ENCODE measurements around the gene CELF3. TPM values are rescaled to one million over a fixed set of nuclear protein-coding genes. Genes with fewer than 3 reads are reported as not detected.

CELF3 gene
- total and polyA plus RNA-seq, 2 of the 4 experiments (the other 2 are of a cell fraction), result not detected

DNA sequence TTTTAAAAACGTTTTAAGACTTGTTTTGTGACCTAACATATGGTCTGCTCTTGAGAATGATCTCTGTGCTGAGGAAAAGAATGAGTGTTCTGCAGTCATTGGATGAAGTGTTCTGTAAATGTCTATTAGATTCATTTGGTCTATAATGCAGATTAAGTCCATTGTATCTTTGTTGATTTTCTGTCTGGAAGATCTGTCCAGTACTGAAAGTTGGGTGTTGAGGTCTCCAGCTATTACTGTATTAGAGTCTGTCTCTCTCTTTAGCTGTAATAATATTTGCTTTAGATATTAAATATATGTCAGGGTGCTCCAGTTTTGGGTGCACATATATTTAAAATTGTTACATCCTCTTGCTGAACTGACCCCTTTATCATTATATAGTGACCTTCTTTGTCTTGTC lies 43.2 kb downstream of the CELF3 start:
- no peak overlapping the region for H2BK20ac ChIP-seq (ENCODE audit: low read depth, low read length)
- intact Hi-C loops (cut with micrococcal nuclease), result no loop called here
- H3K4me3 ChIP-seq (ENCODE audit: insufficient read depth, low read depth, low read length), result no peak overlapping the region
- DNase-seq (no peak), ATAC-seq (ENCODE audit: low read depth) (no peak)
- BruUV-seq (replicated peaks), result no TSS peak
- H3K4me1 ChIP-seq (ENCODE audit: control insufficient read depth, insufficient read depth, low read length), result no peaks in the 10 kb centered on the region
- in situ Hi-C loops (cut with MboI; ENCODE audit: low sequenced_read_pairs), result no loop called here
- H3K79me1 ChIP-seq (ENCODE audit: low read depth in 1 of 2, low read length in 2 of 2), result peaks cover 3 to 5% of the 10 kb centered on the region in 2 experiments; a peak in 1 of 4 replicates
- H3K27me3 ChIP-seq (ENCODE audit: control insufficient read depth, insufficient read depth, low read length), result no peaks in the 10 kb centered on the region
- H3K23ac ChIP-seq (ENCODE audit: low read depth, low read length), result no peak overlapping the region
- H2BK120ac ChIP-seq (ENCODE audit: low read depth, low read length), result no peak overlapping the region
- no peak overlapping the region for H2AK9ac ChIP-seq (replicated peaks; ENCODE audit: low read depth, low read length, poor library complexity)
- H3K27ac ChIP-seq (ENCODE audit: insufficient read depth, low read length), result no peak overlapping the region
- H2AK5ac ChIP-seq (ENCODE audit: low read depth, low read length), result no peak overlapping the region
- peaks cover 2% of the 10 kb centered on the region; the same call in 1 of the 2 replicates for H3K9me3 ChIP-seq (ENCODE audit: control insufficient read depth, insufficient read depth, low read length)
- dilution Hi-C loops (cut with HindIII; ENCODE audit: low sequenced_read_pairs, unreplicated experiment), result no loop called here
- H4K5ac ChIP-seq (ENCODE audit: low read depth, low read length), result no peak overlapping the region
- no peaks in the 10 kb centered on the region for H4K20me1 ChIP-seq (ENCODE audit: insufficient read depth, low read length)
- CTCF ChIA-PET, result no interaction called here
- H3K18ac ChIP-seq (ENCODE audit: low read depth, low read length), result no peak overlapping the region
- no peak overlapping the region for H2BK5ac ChIP-seq (ENCODE audit: low read depth, low read length, poor library complexity, severe bottlenecking)
- POLR2A ChIA-PET (ENCODE audit: unreplicated experiment), result no interaction called here
- H3K9ac ChIP-seq (ENCODE audit: low read depth, low read length), result no peak overlapping the region
- no peak overlapping the region for H4K91ac ChIP-seq (ENCODE audit: insufficient read depth, low read depth, low read length)
- H3K4me2 ChIP-seq (ENCODE audit: low read depth, low read length), result no peak overlapping the region
- H2BK15ac ChIP-seq (ENCODE audit: low read depth, low read length), result no peak overlapping the region
- WGBS, 2 experiments (ENCODE audit: extremely low coverage in 2 of 2, insufficient read length in 1 of 2), result no CpG with 5 or more reads among the region's 1 CpG
- no peak overlapping the region for H3K4ac ChIP-seq (ENCODE audit: low read depth, low read length)
- H3K56ac ChIP-seq (ENCODE audit: extremely low read depth, insufficient read depth, low read length), result no peak overlapping the region
- H3K14ac ChIP-seq (replicated peaks; ENCODE audit: low read depth, low read length), result no peak overlapping the region
- H3K36me3 ChIP-seq (ENCODE audit: control insufficient read depth, insufficient read depth, low read length), result peaks cover 8% of the 10 kb centered on the region
- TF ChIP-seq FOS (IDR thresholded peaks at IDR 0.05; ENCODE audit: low read depth, low read length) (no peak), RCOR1 (IDR thresholded peaks at IDR 0.05; ENCODE audit: insufficient replicate concordance, low read length) (no peak), BHLHE40 (IDR thresholded peaks at IDR 0.05; ENCODE audit: low read depth, low read length) (no peak), POLR2A (IDR thresholded peaks at IDR 0.05; ENCODE audit: low read depth, low read length) (no peak), RFX5 (IDR thresholded peaks at IDR 0.05; ENCODE audit: low read depth, low read length) (no peak), SMC3 (IDR thresholded peaks at IDR 0.05; ENCODE audit: low read depth, low read length) (no peak), CHD1 (IDR thresholded peaks at IDR 0.05; ENCODE audit: low read depth, low read length) (no peak), MAFK (IDR thresholded peaks at IDR 0.05; ENCODE audit: low read depth, low read length) (no peak), RAD21 (IDR thresholded peaks at IDR 0.05; ENCODE audit: low read length) (no peak), NFE2L2 (IDR thresholded peaks at IDR 0.05; ENCODE audit: low read depth, low read length) (no peak), MAZ (IDR thresholded peaks at IDR 0.05; ENCODE audit: borderline replicate concordance, low read depth, low read length) (no peak), CEBPB (IDR thresholded peaks at IDR 0.05; ENCODE audit: low read depth, low read length) (no peak), MXI1 (IDR thresholded peaks at IDR 0.05; ENCODE audit: borderline replicate concordance, low read depth, low read length) (no peak)
- TF ChIP-seq, protein P1, sequence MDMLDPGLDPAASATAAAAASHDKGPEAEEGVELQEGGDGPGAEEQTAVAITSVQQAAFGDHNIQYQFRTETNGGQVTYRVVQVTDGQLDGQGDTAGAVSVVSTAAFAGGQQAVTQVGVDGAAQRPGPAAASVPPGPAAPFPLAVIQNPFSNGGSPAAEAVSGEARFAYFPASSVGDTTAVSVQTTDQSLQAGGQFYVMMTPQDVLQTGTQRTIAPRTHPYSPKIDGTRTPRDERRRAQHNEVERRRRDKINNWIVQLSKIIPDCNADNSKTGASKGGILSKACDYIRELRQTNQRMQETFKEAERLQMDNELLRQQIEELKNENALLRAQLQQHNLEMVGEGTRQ (IDR thresholded peaks at IDR 0.05; ENCODE audit: low read depth, low read length), result no peak
- TF ChIP-seq, protein P2, sequence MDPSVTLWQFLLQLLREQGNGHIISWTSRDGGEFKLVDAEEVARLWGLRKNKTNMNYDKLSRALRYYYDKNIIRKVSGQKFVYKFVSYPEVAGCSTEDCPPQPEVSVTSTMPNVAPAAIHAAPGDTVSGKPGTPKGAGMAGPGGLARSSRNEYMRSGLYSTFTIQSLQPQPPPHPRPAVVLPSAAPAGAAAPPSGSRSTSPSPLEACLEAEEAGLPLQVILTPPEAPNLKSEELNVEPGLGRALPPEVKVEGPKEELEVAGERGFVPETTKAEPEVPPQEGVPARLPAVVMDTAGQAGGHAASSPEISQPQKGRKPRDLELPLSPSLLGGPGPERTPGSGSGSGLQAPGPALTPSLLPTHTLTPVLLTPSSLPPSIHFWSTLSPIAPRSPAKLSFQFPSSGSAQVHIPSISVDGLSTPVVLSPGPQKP (IDR thresholded peaks at IDR 0.05; ENCODE audit: borderline replicate concordance, low read depth, low read length), result no peak
- TF ChIP-seq, protein P3, sequence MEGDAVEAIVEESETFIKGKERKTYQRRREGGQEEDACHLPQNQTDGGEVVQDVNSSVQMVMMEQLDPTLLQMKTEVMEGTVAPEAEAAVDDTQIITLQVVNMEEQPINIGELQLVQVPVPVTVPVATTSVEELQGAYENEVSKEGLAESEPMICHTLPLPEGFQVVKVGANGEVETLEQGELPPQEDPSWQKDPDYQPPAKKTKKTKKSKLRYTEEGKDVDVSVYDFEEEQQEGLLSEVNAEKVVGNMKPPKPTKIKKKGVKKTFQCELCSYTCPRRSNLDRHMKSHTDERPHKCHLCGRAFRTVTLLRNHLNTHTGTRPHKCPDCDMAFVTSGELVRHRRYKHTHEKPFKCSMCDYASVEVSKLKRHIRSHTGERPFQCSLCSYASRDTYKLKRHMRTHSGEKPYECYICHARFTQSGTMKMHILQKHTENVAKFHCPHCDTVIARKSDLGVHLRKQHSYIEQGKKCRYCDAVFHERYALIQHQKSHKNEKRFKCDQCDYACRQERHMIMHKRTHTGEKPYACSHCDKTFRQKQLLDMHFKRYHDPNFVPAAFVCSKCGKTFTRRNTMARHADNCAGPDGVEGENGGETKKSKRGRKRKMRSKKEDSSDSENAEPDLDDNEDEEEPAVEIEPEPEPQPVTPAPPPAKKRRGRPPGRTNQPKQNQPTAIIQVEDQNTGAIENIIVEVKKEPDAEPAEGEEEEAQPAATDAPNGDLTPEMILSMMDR (conservative IDR thresholded peaks at IDR 0.05; ENCODE audit: low read depth, low read length), result no peak
- no peak overlapping the region for H4K8ac ChIP-seq (ENCODE audit: low read depth in 2 of 2, low read length in 2 of 2)
- no peaks in the 10 kb centered on the region for H3K9me1 ChIP-seq (ENCODE audit: insufficient read depth, low read length)
- no peak overlapping the region for H2AFZ ChIP-seq (replicated peaks; ENCODE audit: low read length, poor library complexity)
